Vagina (tissue), 2 donors: ENCODE measurements around the gene BTRC.

Source experiments
- POLR2A ChIP-seq, 2 donors: fragments of 450-650 bp; IDR thresholded peaks; one replicate each; pipeline ENCODE4 v1.6.1; 2017; ENCODE audit warnings: antibody characterized with exemption in 2 of 2, mild to moderate bottlenecking in 2 of 2, moderate library complexity in 2 of 2
- POLR2AphosphoS5 ChIP-seq, 2 donors: sonication (generic); formaldehyde crosslinking; IDR thresholded peaks; one replicate each; pipeline ENCODE4 v1.9.0; 2017; ENCODE audit warnings: antibody characterized with exemption in 2 of 2, mild to moderate bottlenecking in 2 of 2, low read depth in 1 of 2; ENCODE audit not compliant: insufficient read depth in 1 of 2
- TF ChIP-seq, protein P1 (sequence below), 3 experiments: fragments of 450-650 bp in 2 of 3; fragments of 200-600 bp in 1 of 3; sonication (generic) in 1 of 3; IDR thresholded peaks; one replicate each; pipeline ENCODE4 v1.5.1; 2017 to 2019; ENCODE audit warnings: antibody characterized with exemption in 3 of 3, mild to moderate bottlenecking in 2 of 3, moderate library complexity in 2 of 3

DNA sequence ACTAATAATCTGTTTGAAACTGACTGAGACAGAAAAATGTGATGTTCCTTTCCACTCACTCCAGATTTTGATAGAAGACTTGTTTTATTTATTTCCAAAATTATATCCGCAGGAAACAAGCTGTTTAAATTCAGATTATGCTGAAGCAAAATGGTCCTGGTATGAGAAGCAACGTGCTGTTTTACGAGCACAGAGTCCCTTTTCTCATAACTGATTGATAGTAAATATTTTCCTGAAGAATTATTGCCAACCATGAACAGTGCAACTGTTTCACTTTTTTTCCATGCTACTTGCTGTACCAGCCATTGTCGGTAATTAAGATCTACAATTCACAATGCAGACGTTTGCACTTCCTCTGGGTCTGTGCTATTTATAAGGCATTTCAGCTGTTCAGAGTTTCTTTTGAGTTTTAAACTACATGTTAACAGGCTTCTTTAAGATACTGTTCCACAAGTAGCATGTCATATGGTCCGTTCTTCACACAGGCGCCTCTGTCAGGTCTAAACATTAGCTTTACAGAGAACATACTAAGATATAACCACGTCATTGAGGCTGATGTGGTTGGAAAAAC is 130.3 kb downstream of the BTRC start:
- TF ChIP-seq, protein P1, sequence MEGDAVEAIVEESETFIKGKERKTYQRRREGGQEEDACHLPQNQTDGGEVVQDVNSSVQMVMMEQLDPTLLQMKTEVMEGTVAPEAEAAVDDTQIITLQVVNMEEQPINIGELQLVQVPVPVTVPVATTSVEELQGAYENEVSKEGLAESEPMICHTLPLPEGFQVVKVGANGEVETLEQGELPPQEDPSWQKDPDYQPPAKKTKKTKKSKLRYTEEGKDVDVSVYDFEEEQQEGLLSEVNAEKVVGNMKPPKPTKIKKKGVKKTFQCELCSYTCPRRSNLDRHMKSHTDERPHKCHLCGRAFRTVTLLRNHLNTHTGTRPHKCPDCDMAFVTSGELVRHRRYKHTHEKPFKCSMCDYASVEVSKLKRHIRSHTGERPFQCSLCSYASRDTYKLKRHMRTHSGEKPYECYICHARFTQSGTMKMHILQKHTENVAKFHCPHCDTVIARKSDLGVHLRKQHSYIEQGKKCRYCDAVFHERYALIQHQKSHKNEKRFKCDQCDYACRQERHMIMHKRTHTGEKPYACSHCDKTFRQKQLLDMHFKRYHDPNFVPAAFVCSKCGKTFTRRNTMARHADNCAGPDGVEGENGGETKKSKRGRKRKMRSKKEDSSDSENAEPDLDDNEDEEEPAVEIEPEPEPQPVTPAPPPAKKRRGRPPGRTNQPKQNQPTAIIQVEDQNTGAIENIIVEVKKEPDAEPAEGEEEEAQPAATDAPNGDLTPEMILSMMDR (IDR thresholded peaks at IDR 0.05) = no peak
- no peak for TF ChIP-seq POLR2AphosphoS5 (IDR thresholded peaks at IDR 0.05; ENCODE audit: insufficient read depth in 1 of 2, low read depth in 1 of 2)
- TF ChIP-seq POLR2A (IDR thresholded peaks at IDR 0.05) = no peak
